ENCODE results near the gene AK3.

AK3 gene

GRCh38 chr9:4748612-4749011 lies 7.6 kb upstream of the AK3 start:
- no peak for DNase-seq (ENCODE audit: low read depth, low spot score)

GRCh38 chr9:4746278-4747030 lies 5.5 kb upstream of the AK3 start:
- DNase-seq (ENCODE audit: low read depth, low spot score), result no peak

- no peak for DNase-seq (ENCODE audit: low read depth, low spot score)
Measured at GRCh38 chr9:4743131-4743875, 2.3 kb upstream of the AK3 start.

- no peak for DNase-seq (ENCODE audit: low read depth, low spot score)
Measured at GRCh38 chr9:4742246-4742645, 1.2 kb upstream of the AK3 start.

GRCh38 chr9:4741365-4742089 lies 525 bp upstream of the AK3 start:
- DNase-seq (ENCODE audit: low read depth, low spot score), result peak; percentile 19

- DNase-seq (ENCODE audit: low read depth, low spot score), result no peak
Measured at GRCh38 chr9:4740388-4740637, 689 bp downstream of the AK3 start.

GRCh38 chr9:4739587-4740387 lies 1.2 kb downstream of the AK3 start:
- no peak for DNase-seq (ENCODE audit: low read depth, low spot score)

- peak; percentile 34 for DNase-seq (ENCODE audit: low read depth, low spot score)
Measured at GRCh38 chr9:4738866-4739586, 2.0 kb downstream of the AK3 start.

- DNase-seq (ENCODE audit: low read depth, low spot score), result no peak
Measured at GRCh38 chr9:4734150-4734549, 6.9 kb downstream of the AK3 start.

GRCh38 chr9:4732890-4733289 lies 8.1 kb downstream of the AK3 start:
- no peak for DNase-seq (ENCODE audit: low read depth, low spot score)

- no peak for DNase-seq (ENCODE audit: low read depth, low spot score)
Measured at GRCh38 chr9:4727593-4727992, 13.4 kb downstream of the AK3 start.

- DNase-seq (ENCODE audit: low read depth, low spot score), result no peak
Measured at GRCh38 chr9:4725706-4726442, 15.1 kb downstream of the AK3 start.

GRCh38 chr9:4721736-4722135 lies 19.3 kb downstream of the AK3 start:
- no peak for DNase-seq (ENCODE audit: low read depth, low spot score)

GRCh38 chr9:4718911-4719310 lies 22.1 kb downstream of the AK3 start:
- no peak for DNase-seq (ENCODE audit: low read depth, low spot score)

GRCh38 chr9:4717815-4718214 lies 23.2 kb downstream of the AK3 start:
- no peak for DNase-seq (ENCODE audit: low read depth, low spot score)

GRCh38 chr9:4716163-4716562 lies 24.8 kb downstream of the AK3 start:
- no peak for DNase-seq (ENCODE audit: low read depth, low spot score)

GRCh38 chr9:4714266-4715016 lies 26.6 kb downstream of the AK3 start:
- no peak for DNase-seq (ENCODE audit: low read depth, low spot score)

- no peak for DNase-seq (ENCODE audit: low read depth, low spot score)
Measured at GRCh38 chr9:4713849-4714248, 27.2 kb downstream of the AK3 start.

GRCh38 chr9:4709380-4709779 lies 31.6 kb downstream of the AK3 start:
- DNase-seq (ENCODE audit: low read depth, low spot score), result no peak

All from ELF-1 (cell line).